Stimulated activated naive CD8-positive, alpha-beta T cell treated with anti-CD3 and anti-CD28 coated beads, Interleukin-15, Interleukin-2, amounts not matched to agents 100 ng/mL and 50 ng/mL, for 24 hours (primary cell): ENCODE data around the gene NUTM1.
"Not testable (repeated sequence)": the region's sequence is repeated elsewhere in the genome, so short reads cannot be mapped to it uniquely, and the experiment has no call there.

Experiments
- H3K27ac Mint-ChIP-seq: one replicate; pipeline ENCODE4 v1.8.0; 2021; ENCODE audit warnings: mild to moderate bottlenecking, mixed read lengths
- H3K27me3 Mint-ChIP-seq: one replicate; pipeline ENCODE4 v1.8.0; 2021; ENCODE audit warnings: mixed read lengths
- H3K36me3 Mint-ChIP-seq: one replicate; pipeline ENCODE4 v1.8.0; 2021; ENCODE audit warnings: low read depth, mixed read lengths
- H3K4me1 Mint-ChIP-seq: one replicate; pipeline ENCODE4 v1.8.0; 2021; ENCODE audit warnings: low read depth, mixed read lengths
- H3K4me3 Mint-ChIP-seq: one replicate; pipeline ENCODE4 v1.8.0; 2021; ENCODE audit warnings: mild to moderate bottlenecking, mixed read lengths
- H3K9me3 Mint-ChIP-seq: one replicate; pipeline ENCODE4 v1.8.0; 2021; ENCODE audit warnings: mixed read lengths

The NUTM1 gene

DNA sequence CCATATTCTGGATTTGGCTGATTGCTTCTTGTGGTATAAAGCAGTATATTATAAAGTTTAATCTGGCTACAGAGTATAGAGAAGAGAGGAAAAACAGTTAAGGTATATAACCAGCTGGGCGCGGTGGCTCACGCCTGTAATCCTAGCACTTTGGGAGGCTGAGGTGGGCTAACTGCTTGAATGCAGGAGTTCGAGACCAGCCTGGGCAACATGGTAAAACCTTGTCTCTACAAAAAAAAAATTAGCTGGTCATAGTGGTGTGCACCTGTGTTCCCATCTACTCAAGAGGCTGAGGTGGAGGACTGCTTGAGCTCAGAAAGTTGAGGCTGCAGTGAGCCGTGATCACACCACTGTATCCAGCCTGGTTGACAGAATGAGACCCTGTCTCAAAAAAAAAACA is 12.8 kb upstream of the NUTM1 start:
- H3K27me3 Mint-ChIP-seq, result no peaks in the 10 kb centered on the region
- no peak overlapping the region for H3K4me3 Mint-ChIP-seq
- H3K36me3 Mint-ChIP-seq, result no peaks in the 10 kb centered on the region
- no peaks in the 10 kb centered on the region for H3K9me3 Mint-ChIP-seq
- H3K27ac Mint-ChIP-seq, result peak overlapping the region; percentile 66
- peaks cover 98% of the 10 kb centered on the region for H3K4me1 Mint-ChIP-seq

DNA sequence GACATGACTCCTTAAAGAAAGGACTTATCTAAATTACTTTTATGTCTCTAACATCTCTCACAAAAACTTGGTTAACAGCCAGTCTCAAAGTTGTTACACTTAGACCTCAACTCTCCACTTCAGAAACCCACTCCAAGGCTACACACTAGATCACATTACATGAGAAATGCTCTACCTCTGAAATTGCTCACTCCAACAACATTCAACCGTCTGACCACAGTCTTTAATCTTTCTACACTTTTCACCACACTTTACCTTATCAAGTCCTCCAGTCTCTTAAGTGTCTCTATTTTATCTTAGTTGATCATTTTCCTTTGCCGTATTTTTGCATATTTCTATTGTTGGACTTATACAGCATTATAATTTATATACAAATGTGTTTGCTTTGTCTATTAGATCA is 11.3 kb upstream of the NUTM1 start:
- Mint-ChIP-seq H3K27me3 (no peaks in the 10 kb centered on the region), H3K4me3 (peak overlapping the region; percentile 42), H3K4me1 (peaks cover 98% of the 10 kb centered on the region), H3K36me3 (no peaks in the 10 kb centered on the region), H3K27ac (peak overlapping the region; percentile 94), H3K9me3 (no peaks in the 10 kb centered on the region)

DNA sequence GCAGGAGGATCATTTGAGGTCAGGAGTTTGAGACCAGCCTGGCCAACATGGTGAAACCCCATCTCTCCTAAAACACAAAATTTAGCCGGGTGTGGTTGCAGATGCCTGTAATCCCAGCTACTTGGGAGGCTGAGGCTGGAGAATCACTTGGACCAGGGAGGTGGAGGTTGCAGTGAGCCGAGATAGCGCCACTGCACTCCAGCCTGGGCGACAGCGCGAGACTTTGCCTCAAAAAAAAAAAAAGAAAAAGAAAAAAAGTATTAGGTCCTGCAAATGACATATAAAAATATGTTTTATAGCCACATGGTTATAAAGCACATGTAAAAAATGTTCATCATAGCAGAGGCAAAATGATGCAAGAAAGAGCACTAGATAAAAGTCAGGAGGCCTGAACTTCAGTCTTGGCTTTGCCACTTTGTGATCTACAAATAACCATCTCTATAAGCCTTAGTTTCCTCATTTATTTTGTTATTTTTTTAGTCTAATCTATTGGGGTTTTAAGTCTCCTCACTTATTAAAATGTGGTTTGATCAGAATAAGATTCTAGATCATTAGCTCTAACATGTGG is 10.5 kb upstream of the NUTM1 start:
- Mint-ChIP-seq H3K4me3 (no peak overlapping the region), H3K9me3 (no peaks in the 10 kb centered on the region), H3K27ac (peak overlapping the region; percentile 94), H3K4me1 (peaks cover 94% of the 10 kb centered on the region), H3K27me3 (no peaks in the 10 kb centered on the region), H3K36me3 (no peaks in the 10 kb centered on the region)

- H3K27ac Mint-ChIP-seq, result peak overlapping the region; percentile 94
These were observed 8.4 kb upstream of the NUTM1 start for GRCh38 chr15:34334672-34335071.

GRCh38 chr15:34335176-34336032 is 7.7 kb upstream of the NUTM1 start:
- Mint-ChIP-seq H3K9me3 (no peaks in the 10 kb centered on the region), H3K36me3 (peaks cover 16% of the 10 kb centered on the region), H3K4me3 (peak overlapping the region; percentile 97)

More at GRCh38 chr15:34334672-34335071, 8.4 kb upstream of the NUTM1 start:
- H3K36me3 Mint-ChIP-seq, result peaks cover 9% of the 10 kb centered on the region
- H3K27me3 Mint-ChIP-seq, result no peaks in the 10 kb centered on the region
- H3K4me3 Mint-ChIP-seq, result peak overlapping the region; percentile 97
- no peaks in the 10 kb centered on the region for H3K9me3 Mint-ChIP-seq
- H3K4me1 Mint-ChIP-seq, result peaks cover 86% of the 10 kb centered on the region

GRCh38 chr15:34336231-34336990 is 6.7 kb upstream of the NUTM1 start:
- H3K36me3 Mint-ChIP-seq, result peaks cover 24% of the 10 kb centered on the region
- H3K27ac Mint-ChIP-seq, result peak overlapping the region; percentile 94
- H3K4me1 Mint-ChIP-seq, result peaks cover 86% of the 10 kb centered on the region
- peak overlapping the region; percentile 97 for H3K4me3 Mint-ChIP-seq
- no peaks in the 10 kb centered on the region for H3K27me3 Mint-ChIP-seq
- no peaks in the 10 kb centered on the region for H3K9me3 Mint-ChIP-seq

More at GRCh38 chr15:34335176-34336032, 7.7 kb upstream of the NUTM1 start:
- Mint-ChIP-seq H3K27me3 (no peaks in the 10 kb centered on the region), H3K27ac (peak overlapping the region; percentile 94), H3K4me1 (peaks cover 86% of the 10 kb centered on the region)

- H3K4me3 Mint-ChIP-seq, result peak overlapping the region; percentile 97
- no peaks in the 10 kb centered on the region for H3K27me3 Mint-ChIP-seq
- peaks cover 31% of the 10 kb centered on the region for H3K36me3 Mint-ChIP-seq
- H3K27ac Mint-ChIP-seq, result peak overlapping the region; percentile 94
- H3K9me3 Mint-ChIP-seq, result no peaks in the 10 kb centered on the region
- peaks cover 86% of the 10 kb centered on the region for H3K4me1 Mint-ChIP-seq
These were observed 6.0 kb upstream of the NUTM1 start for GRCh38 chr15:34336991-34337556.

GRCh38 chr15:34337557-34338306 is 5.4 kb upstream of the NUTM1 start, which contains the start of gene SLC12A6:
TSS of gene SLC12A6 (minus strand) at chr15:34337781. CDS start at chr15:34336680, 1,101 bp downstream.
- Mint-ChIP-seq H3K27me3 (no peaks in the 10 kb centered on the region), H3K36me3 (peaks cover 32% of the 10 kb centered on the region), H3K27ac (peak within 1 kb of the TSS; percentile 94), H3K4me1 (peaks cover 80% of the 10 kb centered on the region), H3K9me3 (no peaks in the 10 kb centered on the region), H3K4me3 (peak within 1 kb of the TSS; percentile 97)

GRCh38 chr15:34338347-34338746 is 4.8 kb upstream of the NUTM1 start:
- Mint-ChIP-seq H3K27me3 (no peaks in the 10 kb centered on the region), H3K4me3 (peak overlapping the region; percentile 97), H3K27ac (peak overlapping the region; percentile 83), H3K9me3 (no peaks in the 10 kb centered on the region), H3K36me3 (peaks cover 32% of the 10 kb centered on the region), H3K4me1 (peaks cover 74% of the 10 kb centered on the region)

DNA sequence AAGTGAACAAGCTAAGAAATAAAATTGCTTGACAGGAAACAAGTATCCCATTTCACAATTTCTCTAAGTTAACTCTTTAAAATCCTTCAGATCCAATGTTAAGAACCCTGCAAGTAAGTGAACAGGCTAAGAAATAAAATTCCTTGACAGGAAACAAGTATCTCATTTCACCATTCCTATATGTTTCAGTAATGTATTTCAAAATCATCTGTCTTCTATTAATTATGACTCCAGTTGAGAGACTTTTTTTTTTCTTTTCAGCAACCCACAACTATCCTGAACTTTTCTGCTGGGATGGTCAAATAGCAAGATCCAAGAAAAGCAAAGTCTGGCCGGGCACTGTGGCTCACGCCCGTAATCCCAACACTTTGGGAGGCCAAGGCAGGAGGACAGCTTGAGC is 3.2 kb upstream of the NUTM1 start:
- Mint-ChIP-seq H3K4me3 (no peak overlapping the region), H3K27ac (peak overlapping the region; percentile 75), H3K4me1 (peaks cover 58% of the 10 kb centered on the region), H3K36me3 (peaks cover 32% of the 10 kb centered on the region), H3K9me3 (no peaks in the 10 kb centered on the region), H3K27me3 (no peaks in the 10 kb centered on the region)

- Mint-ChIP-seq H3K27me3 (no peaks in the 10 kb centered on the region), H3K9me3 (no peaks in the 10 kb centered on the region), H3K27ac (peak overlapping the region; percentile 87), H3K36me3 (peaks cover 32% of the 10 kb centered on the region), H3K4me1 (peaks cover 41% of the 10 kb centered on the region), H3K4me3 (no peak overlapping the region)
These were observed 1.5 kb upstream of the NUTM1 start for GRCh38 chr15:34341381-34342212.

- not testable (repeated sequence) for H3K9me3 Mint-ChIP-seq, H3K27me3 Mint-ChIP-seq, H3K4me3 Mint-ChIP-seq
- Mint-ChIP-seq H3K4me1 (peaks cover 35% of the 10 kb centered on the region), H3K36me3 (peaks cover 32% of the 10 kb centered on the region), H3K27ac (peak overlapping the region; percentile 87)
These were observed 840 bp upstream of the NUTM1 start for GRCh38 chr15:34342213-34342736.

DNA sequence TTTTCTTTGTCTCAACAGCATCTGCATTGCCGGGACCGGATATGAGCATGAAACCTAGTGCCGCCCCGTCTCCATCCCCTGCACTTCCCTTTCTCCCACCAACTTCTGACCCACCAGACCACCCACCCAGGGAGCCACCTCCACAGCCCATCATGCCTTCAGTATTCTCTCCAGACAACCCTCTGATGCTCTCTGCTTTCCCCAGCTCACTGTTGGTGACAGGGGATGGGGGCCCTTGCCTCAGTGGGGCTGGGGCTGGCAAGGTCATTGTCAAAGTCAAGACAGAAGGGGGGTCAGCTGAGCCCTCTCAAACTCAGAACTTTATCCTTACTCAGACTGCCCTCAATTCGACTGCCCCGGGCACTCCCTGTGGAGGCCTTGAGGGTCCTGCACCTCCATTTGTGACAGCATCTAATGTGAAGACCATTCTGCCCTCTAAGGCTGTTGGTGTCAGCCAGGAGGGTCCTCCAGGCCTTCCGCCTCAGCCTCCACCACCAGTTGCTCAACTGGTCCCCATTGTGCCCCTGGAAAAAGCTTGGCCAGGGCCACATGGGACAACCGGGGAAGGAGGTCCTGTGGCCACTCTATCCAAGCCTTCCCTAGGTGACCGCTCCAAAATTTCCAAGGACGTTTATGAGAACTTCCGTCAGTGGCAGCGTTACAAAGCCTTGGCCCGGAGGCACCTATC is 5.0 kb downstream of the NUTM1 start:
- Mint-ChIP-seq H3K4me1 (no peaks in the 10 kb centered on the region), H3K27ac (no peak overlapping the region), H3K27me3 (no peaks in the 10 kb centered on the region), H3K9me3 (no peaks in the 10 kb centered on the region), H3K36me3 (peaks cover 6% of the 10 kb centered on the region), H3K4me3 (no peak overlapping the region)
